Left lung (tissue), 10 donors: ENCODE measurements around the gene MBNL1. TPM values are rescaled to one million over a fixed set of nuclear protein-coding genes. Genes with fewer than 3 reads are reported as not detected.

Experiments used
- ATAC-seq: fragments of 200-7000 bp; cut with Tn5 transposase; one replicate; pipeline ENCODE4 v1.9.1; 2020; ENCODE audit warnings: moderate library complexity
- DNase-seq, 4 donors: peaks; one replicate each; pipeline ENCODE4 v3.0.0-alpha.2; 2013 to 2020
- H3K27ac ChIP-seq, 2 donors: fragments of 200-600 bp; sonication (generic) in 1 of 2; one replicate each; pipeline versions ENCODE4 v1.5.0 to v1.8.0; 2020 to 2021
- H3K27me3 ChIP-seq, 2 donors: fragments of 200-600 bp; sonication (generic) in 1 of 2; one replicate each; pipeline versions ENCODE4 v1.5.0 to v1.8.0; 2020 to 2021
- H3K36me3 ChIP-seq, 2 donors: fragments of 200-600 bp; sonication (generic) in 1 of 2; one replicate each; pipeline versions ENCODE4 v1.5.0 to v1.8.0; 2020 to 2021
- H3K4me1 ChIP-seq, 2 donors: fragments of 200-600 bp; one replicate each; pipeline ENCODE4 v1.8.0; 2021
- H3K4me3 ChIP-seq, 2 donors: fragments of 200-600 bp; sonication (generic) in 1 of 2; one replicate each; pipeline versions ENCODE4 v1.5.0 to v1.8.0; 2020 to 2021; ENCODE audit warnings: mild to moderate bottlenecking in 1 of 2
- H3K9me3 ChIP-seq, 2 donors: fragments of 200-600 bp; sonication (generic) in 1 of 2; one replicate each; pipeline versions ENCODE4 v1.5.0 to v1.8.0; 2020 to 2021
- intact Hi-C, 2 donors: fragments of 100-400 bp; cut with DNase I; formaldehyde crosslinking; loops; one replicate each; pipeline versions ENCODE4 v1.11.2 to v1.14.2; 2022
- polyA plus RNA-seq, 6 donors: library from polyadenylated mRNA; unstranded; fragments of 120-200 nt; gene quantifications; one replicate each; pipeline ENCODE4 v1.2.1, GENCODE V29; 2013; ENCODE audit not compliant: insufficient read length in 6 of 6
- total RNA-seq, 2 donors: library from RNA; stranded (reverse); fragmentation: NEBNext Ultra II Directional; extraction: Animal tissue kit (Norgen Biotek cat#: 25700); gene quantifications; one replicate each; pipeline ENCODE4 v1.2.1, GENCODE V29; 2021
- TF ChIP-seq, protein P1 (sequence below), 2 donors: fragments of 200-600 bp; sonication (generic) in 1 of 2; IDR thresholded peaks; one replicate each; pipeline versions ENCODE4 v1.5.0 to v1.8.0; 2021; ENCODE audit warnings: antibody characterized with exemption in 2 of 2
- donor health status: DM: no; HTN: yes; CAD: no.
- donor health status: DM: no; HTN: no; CAD: no.

The MBNL1 gene
- total and polyA plus RNA-seq, 8 donors: 92.3 to 246 (median 109) TPM

DNA sequence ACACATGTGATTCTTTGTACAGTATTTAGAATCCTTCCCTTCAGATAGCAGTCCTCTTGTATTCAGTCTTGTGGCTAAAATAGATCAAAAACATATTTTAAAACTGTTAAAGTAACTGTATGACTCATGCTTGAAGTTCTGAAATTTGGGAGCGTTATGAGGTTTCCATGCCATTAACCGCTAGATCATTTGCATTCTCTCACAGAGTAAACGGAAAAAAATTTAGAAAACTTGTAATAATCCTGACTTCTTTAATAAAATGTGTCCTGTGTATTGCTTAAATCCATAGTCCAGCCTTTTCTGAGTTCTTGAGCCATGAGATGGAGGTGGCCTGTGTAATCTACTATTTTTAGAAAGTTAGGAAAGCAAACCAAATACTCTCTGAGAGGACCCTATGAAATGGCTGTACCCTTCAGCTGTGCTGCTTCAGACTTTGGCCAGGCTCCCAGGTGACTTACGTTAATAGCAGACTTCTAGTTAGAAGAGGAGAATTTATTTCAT is 33.8 kb downstream of the MBNL1 start:
- intact Hi-C loops: no loop called here
- Histone ChIP-seq H3K4me1 (peaks cover 49 to 97% of the 10 kb centered on the region in 2 donors), H3K27ac (peak overlapping the region; percentile 45 to 71), H3K36me3 (peaks cover 0 to 15% of the 10 kb centered on the region in 2 donors), H3K4me3 (no peak overlapping the region), H3K9me3 (no peaks in the 10 kb centered on the region), H3K27me3 (no peaks in the 10 kb centered on the region)
- DNase-seq: peak in 3 of 4 donors; percentile 64 to 90 (median 81)
- ATAC-seq: peak; percentile 69
- TF ChIP-seq, protein P1, sequence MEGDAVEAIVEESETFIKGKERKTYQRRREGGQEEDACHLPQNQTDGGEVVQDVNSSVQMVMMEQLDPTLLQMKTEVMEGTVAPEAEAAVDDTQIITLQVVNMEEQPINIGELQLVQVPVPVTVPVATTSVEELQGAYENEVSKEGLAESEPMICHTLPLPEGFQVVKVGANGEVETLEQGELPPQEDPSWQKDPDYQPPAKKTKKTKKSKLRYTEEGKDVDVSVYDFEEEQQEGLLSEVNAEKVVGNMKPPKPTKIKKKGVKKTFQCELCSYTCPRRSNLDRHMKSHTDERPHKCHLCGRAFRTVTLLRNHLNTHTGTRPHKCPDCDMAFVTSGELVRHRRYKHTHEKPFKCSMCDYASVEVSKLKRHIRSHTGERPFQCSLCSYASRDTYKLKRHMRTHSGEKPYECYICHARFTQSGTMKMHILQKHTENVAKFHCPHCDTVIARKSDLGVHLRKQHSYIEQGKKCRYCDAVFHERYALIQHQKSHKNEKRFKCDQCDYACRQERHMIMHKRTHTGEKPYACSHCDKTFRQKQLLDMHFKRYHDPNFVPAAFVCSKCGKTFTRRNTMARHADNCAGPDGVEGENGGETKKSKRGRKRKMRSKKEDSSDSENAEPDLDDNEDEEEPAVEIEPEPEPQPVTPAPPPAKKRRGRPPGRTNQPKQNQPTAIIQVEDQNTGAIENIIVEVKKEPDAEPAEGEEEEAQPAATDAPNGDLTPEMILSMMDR (IDR thresholded peaks at IDR 0.05): no peak

DNA sequence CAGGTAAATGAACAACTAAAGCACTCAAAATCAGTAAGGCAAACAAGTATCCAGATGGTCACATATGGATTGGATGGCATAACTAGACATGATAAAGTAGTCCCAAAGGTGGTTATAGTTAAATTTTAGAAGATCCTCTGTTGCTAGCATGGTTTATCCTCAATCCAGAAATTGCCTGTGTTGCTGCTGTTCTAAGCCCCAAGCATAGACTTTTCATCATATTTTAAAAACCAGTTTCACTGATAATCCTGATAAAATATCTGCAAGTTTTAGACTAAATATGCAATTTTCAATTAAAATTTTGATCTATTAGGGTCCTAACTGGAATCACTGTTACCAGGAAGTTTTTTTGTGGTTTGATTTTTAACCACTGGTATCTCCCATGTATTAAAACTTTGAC is 35.4 kb downstream of the MBNL1 start:
- TF ChIP-seq, protein P1 (IDR thresholded peaks at IDR 0.05): no peak
- Histone ChIP-seq H3K27me3 (no peaks in the 10 kb centered on the region), H3K4me1 (peaks cover 46 to 96% of the 10 kb centered on the region in 2 donors), H3K9me3 (no peaks in the 10 kb centered on the region), H3K27ac (peak overlapping the region in 1 of 2 donors; percentile 71), H3K4me3 (no peak overlapping the region), H3K36me3 (peaks cover 0 to 15% of the 10 kb centered on the region in 2 donors)
- intact Hi-C loops: no loop called here
- no peak for ATAC-seq
- DNase-seq: no peak

DNA sequence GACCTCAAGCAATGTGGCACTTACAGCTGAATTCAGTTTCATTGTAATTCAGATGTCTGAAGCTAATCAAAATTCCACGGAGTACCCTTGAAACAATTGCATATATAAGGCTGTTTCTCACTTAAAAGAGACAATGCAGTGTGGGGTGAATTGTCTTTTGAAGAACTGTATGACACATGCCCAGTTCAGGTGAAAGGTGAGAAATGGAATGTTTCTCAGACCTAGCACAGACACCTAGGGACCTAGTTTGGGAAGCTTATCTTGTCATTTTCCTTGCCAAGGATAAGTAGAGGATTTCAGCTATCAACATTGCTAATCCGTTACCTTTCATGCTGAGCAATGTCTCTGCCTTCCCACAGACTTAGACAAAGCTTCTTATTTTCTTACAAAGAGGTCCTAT is 36.3 kb downstream of the MBNL1 start:
- Histone ChIP-seq H3K27me3 (no peaks in the 10 kb centered on the region), H3K4me1 (peaks cover 49 to 97% of the 10 kb centered on the region in 2 donors), H3K9me3 (no peaks in the 10 kb centered on the region), H3K36me3 (peaks cover 0 to 8% of the 10 kb centered on the region in 2 donors), H3K4me3 (no peak overlapping the region), H3K27ac (peak overlapping the region; percentile 3 to 31)
- intact Hi-C loops: no loop called here
- TF ChIP-seq, protein P1 (IDR thresholded peaks at IDR 0.05): no peak
- ATAC-seq: no peak
- no peak for DNase-seq

GRCh38 chr3:152307829-152308474 is 39.2 kb downstream of the MBNL1 start:
- Histone ChIP-seq H3K4me3 (no peak overlapping the region), H3K27me3 (no peaks in the 10 kb centered on the region), H3K9me3 (no peaks in the 10 kb centered on the region), H3K36me3 (no peaks in the 10 kb centered on the region), H3K27ac (peak overlapping the region; percentile 58 to 66), H3K4me1 (peaks cover 40 to 74% of the 10 kb centered on the region in 2 donors)
- DNase-seq (peak in 1 of 4 donors; percentile 62), ATAC-seq (peak; percentile 80)
- intact Hi-C loops: no loop called here
- TF ChIP-seq, protein P1 (IDR thresholded peaks at IDR 0.05): no peak

DNA sequence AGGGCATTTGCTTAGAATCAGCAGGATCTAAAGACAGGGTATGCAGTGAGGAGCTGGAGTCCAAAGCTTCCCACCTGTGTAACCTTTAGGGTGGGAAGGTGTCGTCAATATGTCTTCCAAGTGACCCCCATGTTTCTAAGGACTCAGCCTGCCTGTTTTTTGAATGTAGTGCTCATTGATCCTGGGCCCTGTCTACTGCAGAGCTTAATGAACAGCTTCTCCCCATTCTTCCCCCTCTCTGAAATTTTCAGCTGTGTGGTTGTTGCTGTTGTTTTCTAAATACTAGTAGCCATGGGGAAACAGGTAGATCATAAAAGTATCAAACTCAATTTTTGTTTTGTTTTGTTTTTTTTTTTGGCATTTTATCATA is 39.7 kb downstream of the MBNL1 start:
- H3K27ac ChIP-seq: peak overlapping the region; percentile 58 to 66
- H3K36me3 ChIP-seq: no peaks in the 10 kb centered on the region
- no peak for DNase-seq
- no peak overlapping the region for H3K4me3 ChIP-seq
- no peaks in the 10 kb centered on the region for H3K27me3 ChIP-seq
- intact Hi-C loops: no loop called here
- TF ChIP-seq, protein P1 (IDR thresholded peaks at IDR 0.05): no peak
- peaks cover 40 to 69% of the 10 kb centered on the region in 2 donors for H3K4me1 ChIP-seq
- no peaks in the 10 kb centered on the region for H3K9me3 ChIP-seq
- ATAC-seq: peak; percentile 2
